IPS-18a (cell line): Measurements from ENCODE around the gene AVEN.

Experiments used
- H3K27ac ChIP-seq: one replicate; pipeline ENCODE4 v1.5.1; 2013; ENCODE audit warnings: low read length
- H3K27me3 ChIP-seq: one replicate; pipeline ENCODE4 v1.6.1; 2013; ENCODE audit warnings: mild to moderate bottlenecking, low read length; ENCODE audit not compliant: control insufficient read depth, insufficient read depth
- H3K36me3 ChIP-seq: one replicate; pipeline ENCODE4 v1.6.1; 2013; ENCODE audit warnings: low read depth, low read length; ENCODE audit not compliant: control insufficient read depth
- H3K4me1 ChIP-seq: one replicate; pipeline ENCODE4 v1.6.1; 2013; ENCODE audit warnings: low read depth, low read length; ENCODE audit not compliant: control insufficient read depth
- H3K4me3 ChIP-seq: one replicate; pipeline ENCODE4 v1.5.1; 2013; ENCODE audit warnings: low read length
- H3K9ac ChIP-seq: one replicate; pipeline ENCODE4 v1.6.1; 2013; ENCODE audit warnings: mild to moderate bottlenecking, low read length, moderate library complexity
- H3K9me3 ChIP-seq: one replicate; pipeline ENCODE4 v1.6.1; 2013; ENCODE audit warnings: low read depth, low read length; ENCODE audit not compliant: control insufficient read depth

Gene AVEN, protein sequence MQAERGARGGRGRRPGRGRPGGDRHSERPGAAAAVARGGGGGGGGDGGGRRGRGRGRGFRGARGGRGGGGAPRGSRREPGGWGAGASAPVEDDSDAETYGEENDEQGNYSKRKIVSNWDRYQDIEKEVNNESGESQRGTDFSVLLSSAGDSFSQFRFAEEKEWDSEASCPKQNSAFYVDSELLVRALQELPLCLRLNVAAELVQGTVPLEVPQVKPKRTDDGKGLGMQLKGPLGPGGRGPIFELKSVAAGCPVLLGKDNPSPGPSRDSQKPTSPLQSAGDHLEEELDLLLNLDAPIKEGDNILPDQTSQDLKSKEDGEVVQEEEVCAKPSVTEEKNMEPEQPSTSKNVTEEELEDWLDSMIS

DNA sequence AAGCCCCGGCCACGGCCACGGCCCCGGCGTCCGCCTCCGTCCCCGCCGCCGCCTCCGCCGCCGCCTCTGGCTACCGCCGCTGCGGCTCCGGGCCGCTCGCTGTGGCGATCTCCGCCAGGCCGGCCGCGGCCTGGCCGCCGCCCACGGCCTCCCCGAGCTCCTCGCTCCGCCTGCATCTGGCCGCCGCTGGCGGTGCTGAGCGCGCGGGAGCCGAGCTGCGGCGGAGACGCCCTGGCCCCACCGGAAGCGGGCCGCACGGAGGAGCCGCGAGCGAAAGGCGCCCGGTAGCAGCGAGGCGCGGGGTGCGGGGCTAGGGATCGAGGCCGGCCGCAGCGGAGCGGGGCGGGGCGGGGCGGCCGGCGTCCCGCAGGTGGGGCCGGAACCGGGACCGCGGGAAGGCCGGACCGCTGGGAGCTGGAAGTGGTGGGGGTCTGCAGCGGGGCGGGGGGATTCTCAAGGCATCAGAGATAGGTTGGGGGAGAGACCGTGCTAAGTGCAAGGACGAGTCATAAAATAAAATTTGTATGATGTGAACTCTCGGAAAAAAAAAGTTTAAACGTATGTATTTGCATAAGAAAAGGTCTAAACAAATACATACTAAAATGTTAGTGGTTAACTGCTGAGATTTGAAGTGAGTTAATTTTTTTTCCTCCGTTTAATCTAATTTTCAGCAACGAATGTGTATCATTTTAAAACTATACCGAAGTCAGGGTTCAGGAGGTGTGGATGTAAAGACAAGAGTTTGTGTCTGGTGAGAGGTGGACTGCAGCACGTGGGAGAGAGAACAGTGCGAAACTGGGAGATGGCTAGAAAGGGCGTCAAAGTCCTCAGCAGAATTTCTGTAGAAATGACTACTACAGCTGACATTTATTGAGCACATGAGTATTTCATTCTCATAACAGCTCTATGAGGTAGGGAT, at the start of gene AVEN:
AVEN (minus strand) TSS at position 334 of the 919 bp plus-strand sequence; CDS start at position 176, 158 bp downstream.
- no peak within 1 kb of the TSS for H3K27ac ChIP-seq
- H3K9me3 ChIP-seq = no peaks in the 10 kb centered on the region
- H3K4me3 ChIP-seq = peak within 1 kb of the TSS; percentile 77
- no peaks in the 10 kb centered on the region for H3K36me3 ChIP-seq
- H3K27me3 ChIP-seq = peaks cover 25% of the 10 kb centered on the region
- peaks cover 8% of the 10 kb centered on the region for H3K4me1 ChIP-seq
- peak within 1 kb of the TSS; percentile 80 for H3K9ac ChIP-seq

DNA sequence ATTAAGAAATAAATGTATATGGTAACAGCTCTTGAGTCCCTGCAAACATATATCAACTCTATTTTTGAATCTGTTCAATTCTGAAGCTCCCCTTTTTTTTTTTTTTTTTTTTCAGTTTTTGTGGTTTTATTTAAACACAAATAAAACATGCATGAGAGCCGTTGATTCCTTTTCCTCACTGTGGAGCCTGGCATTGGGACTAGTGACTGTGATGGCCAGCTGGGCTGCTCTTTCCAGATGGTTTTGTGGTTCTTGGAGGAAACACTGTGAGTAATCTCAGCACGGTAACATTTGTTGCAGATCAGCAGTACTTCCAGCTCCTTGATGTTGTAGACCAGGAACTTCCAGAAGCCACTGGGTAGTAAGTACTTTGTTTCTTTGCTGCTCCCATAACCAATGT, 46.7 kb upstream of the AVEN start:
- Histone ChIP-seq H3K9ac (no peak overlapping the region), H3K9me3 (no peaks in the 10 kb centered on the region), H3K36me3 (peaks cover 19% of the 10 kb centered on the region), H3K27ac (no peak overlapping the region), H3K27me3 (no peaks in the 10 kb centered on the region), H3K4me3 (no peak overlapping the region), H3K4me1 (no peaks in the 10 kb centered on the region)

DNA sequence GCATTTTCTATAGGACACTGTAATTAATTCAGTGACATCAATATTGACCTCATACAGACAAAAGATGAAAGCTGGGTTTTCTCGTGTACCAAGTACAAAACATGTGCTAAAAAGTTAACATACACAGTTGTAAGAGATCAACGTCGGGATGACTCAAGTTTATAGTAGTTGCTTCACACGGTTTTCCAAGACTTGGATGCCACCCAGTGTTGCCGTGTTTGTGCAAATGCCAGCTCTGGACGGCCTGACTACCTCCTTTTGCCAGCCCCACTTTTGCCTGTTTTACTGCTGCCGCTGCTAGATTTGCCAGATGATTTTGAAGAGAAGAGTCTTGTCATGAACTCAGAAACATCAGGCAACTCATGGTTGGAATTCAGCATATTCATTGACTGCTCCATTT, 45.1 kb upstream of the AVEN start:
- Histone ChIP-seq H3K4me3 (no peak overlapping the region), H3K9ac (no peak overlapping the region), H3K27me3 (no peaks in the 10 kb centered on the region), H3K36me3 (peaks cover 12% of the 10 kb centered on the region), H3K9me3 (no peaks in the 10 kb centered on the region), H3K4me1 (no peaks in the 10 kb centered on the region), H3K27ac (no peak overlapping the region)

DNA sequence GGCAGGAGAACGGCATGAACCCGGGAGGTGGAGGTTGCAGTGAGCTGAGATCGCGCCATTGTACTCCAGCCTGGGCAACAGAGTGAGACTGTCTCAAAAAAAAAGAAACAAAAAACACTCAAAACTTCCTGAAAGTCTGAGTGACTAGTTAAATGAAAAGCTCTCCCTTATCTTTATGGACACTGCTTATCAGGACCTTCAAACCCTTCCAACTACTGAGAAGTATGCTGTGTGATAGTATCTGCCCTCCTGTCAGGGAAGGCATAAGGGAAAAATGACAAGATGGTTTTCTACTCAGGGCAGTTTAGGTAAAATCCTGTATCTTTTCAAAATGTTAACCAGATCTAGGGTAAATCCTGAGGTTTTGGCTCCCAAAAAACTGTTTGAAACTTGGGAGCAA, 40.9 kb upstream of the AVEN start:
- Histone ChIP-seq H3K9me3 (no peaks in the 10 kb centered on the region), H3K4me1 (no peaks in the 10 kb centered on the region), H3K9ac (no peak overlapping the region), H3K4me3 (no peak overlapping the region), H3K27me3 (no peaks in the 10 kb centered on the region), H3K27ac (no peak overlapping the region), H3K36me3 (peaks cover 4% of the 10 kb centered on the region)

DNA sequence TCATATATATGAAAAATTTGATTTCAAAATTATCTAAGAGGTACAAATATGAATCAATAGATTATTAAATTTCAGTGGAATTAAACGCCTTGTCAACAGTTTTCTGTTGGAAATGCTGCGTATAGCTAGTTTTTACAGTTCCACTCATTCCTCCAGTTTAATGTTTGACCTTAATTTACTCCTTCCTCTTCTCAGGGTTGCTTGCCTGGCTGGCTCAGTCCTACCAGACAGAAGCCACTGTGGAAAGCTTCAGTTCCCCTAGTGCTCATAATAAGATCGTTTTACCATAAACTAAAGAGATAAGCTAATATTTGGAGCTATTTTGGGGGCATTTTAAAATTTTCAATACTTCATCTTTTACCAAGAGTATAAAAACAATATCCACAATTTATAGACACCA, 39.9 kb upstream of the AVEN start:
- H3K36me3 ChIP-seq = peaks cover 4% of the 10 kb centered on the region

DNA sequence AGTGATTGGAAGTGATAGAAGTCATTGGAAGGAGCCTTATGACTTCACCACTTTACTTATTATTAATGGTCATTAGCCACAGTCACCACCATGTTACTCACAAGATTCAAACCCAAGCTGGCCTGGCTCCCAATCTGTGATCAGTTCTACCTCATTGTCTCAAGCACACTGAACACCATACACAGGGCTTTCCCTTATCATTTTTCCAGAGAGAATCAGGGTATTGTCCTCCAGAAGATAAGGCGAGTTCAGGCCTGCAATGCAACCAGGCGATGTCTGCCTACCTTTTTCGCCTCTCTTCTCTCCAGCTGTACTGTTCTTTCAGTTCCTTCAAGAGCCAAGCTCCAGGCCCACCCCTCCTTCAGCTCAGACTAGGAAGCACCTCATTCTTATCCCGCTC, 37.8 kb upstream of the AVEN start:
- Histone ChIP-seq H3K9me3 (no peaks in the 10 kb centered on the region), H3K9ac (no peak overlapping the region), H3K4me3 (no peak overlapping the region), H3K36me3 (no peaks in the 10 kb centered on the region), H3K27me3 (no peaks in the 10 kb centered on the region), H3K4me1 (no peaks in the 10 kb centered on the region), H3K27ac (no peak overlapping the region)

More for the DNA sequence above, 39.9 kb upstream of the AVEN start:
- Histone ChIP-seq H3K27me3 (no peaks in the 10 kb centered on the region), H3K4me1 (no peaks in the 10 kb centered on the region), H3K27ac (no peak overlapping the region), H3K9ac (no peak overlapping the region), H3K9me3 (no peaks in the 10 kb centered on the region), H3K4me3 (no peak overlapping the region)

DNA sequence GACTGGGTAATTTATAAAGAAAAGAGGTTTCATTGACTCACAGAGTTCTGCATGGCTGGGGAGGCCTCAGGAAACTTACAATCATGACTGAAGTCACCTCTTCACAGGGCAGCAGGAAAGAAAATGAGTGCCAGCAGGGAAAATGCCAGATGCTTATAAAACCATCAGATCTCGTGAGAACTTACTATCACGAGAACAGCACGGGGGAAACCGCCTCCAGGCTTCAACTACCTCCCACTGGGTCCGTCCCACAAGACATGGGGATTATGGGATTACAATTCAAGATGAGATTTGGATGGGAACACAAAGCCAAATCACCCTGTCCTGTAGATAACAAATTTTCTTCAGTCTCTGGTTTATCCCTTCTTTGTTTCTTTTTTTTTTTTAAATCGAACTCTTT, 31.0 kb upstream of the AVEN start:
- Histone ChIP-seq H3K27ac (no peak overlapping the region), H3K4me1 (no peaks in the 10 kb centered on the region), H3K9ac (no peak overlapping the region), H3K9me3 (no peaks in the 10 kb centered on the region), H3K36me3 (no peaks in the 10 kb centered on the region), H3K27me3 (no peaks in the 10 kb centered on the region), H3K4me3 (no peak overlapping the region)

DNA sequence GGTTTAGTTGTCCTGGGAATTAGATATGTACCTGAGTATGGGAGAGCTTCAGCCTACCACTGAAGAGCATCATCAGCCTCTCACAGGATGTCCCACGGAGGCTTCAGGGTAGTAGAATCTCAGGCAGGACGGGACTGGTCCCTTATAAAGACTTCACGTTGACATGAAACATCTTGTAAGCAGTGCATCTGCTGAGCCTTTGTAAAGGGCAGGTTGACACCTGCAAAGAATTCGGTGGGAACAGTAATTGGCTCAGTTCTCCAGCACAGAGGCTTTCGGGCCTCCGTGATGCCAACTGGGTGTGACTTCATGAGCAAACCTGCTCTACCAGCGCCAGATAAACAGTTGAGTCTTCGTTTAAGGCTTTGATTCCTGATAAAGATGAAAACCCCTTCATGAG, 26.9 kb upstream of the AVEN start:
- no peaks in the 10 kb centered on the region for H3K36me3 ChIP-seq
- H3K9ac ChIP-seq = no peak overlapping the region
- no peaks in the 10 kb centered on the region for H3K9me3 ChIP-seq
- H3K27ac ChIP-seq = no peak overlapping the region
- no peaks in the 10 kb centered on the region for H3K27me3 ChIP-seq
- no peaks in the 10 kb centered on the region for H3K4me1 ChIP-seq
- H3K4me3 ChIP-seq = no peak overlapping the region

DNA sequence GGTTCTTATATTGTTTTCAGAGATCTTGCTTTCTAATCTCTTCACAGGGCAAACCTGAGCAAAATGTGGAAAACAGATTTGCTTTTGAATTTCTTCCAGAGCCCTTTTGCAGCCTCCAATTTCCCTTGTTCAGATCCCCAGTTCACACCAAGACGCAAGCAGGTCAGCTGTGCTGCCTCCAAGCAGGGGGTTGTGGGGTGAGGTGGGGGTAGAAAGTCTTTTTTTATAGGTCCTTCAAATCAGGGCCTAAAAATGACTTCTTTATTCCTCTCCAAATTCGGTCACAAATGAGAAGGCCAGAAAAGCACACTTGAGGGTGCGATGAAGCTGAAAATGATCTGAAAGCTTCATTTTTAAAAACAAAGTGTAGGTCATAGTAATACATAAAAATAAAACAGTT, 26.3 kb upstream of the AVEN start:
- no peak overlapping the region for H3K27ac ChIP-seq
- H3K4me3 ChIP-seq = no peak overlapping the region
- no peaks in the 10 kb centered on the region for H3K36me3 ChIP-seq
- H3K27me3 ChIP-seq = no peaks in the 10 kb centered on the region
- H3K9ac ChIP-seq = no peak overlapping the region
- H3K4me1 ChIP-seq = no peaks in the 10 kb centered on the region
- H3K9me3 ChIP-seq = no peaks in the 10 kb centered on the region

DNA sequence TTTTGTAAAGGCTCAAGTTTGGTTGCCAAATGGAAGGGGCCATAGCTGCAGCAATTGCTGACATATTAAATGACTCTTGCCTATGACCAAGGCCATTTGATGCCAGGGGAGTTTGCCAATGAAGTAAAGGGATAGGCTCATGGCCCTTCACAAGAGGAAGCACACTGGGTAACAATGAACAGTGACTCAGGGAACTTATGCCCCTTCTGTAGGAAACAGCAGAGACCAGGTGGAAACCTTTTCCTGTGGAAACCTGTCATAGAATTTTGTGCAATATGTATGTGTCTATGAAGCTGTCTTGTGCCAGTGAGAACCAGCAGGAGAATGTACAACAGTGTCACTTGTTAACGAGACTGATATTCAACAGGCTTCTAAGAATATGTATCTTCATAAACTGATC, 25.4 kb upstream of the AVEN start:
- Histone ChIP-seq H3K36me3 (no peaks in the 10 kb centered on the region), H3K27ac (no peak overlapping the region), H3K9me3 (no peaks in the 10 kb centered on the region)

DNA sequence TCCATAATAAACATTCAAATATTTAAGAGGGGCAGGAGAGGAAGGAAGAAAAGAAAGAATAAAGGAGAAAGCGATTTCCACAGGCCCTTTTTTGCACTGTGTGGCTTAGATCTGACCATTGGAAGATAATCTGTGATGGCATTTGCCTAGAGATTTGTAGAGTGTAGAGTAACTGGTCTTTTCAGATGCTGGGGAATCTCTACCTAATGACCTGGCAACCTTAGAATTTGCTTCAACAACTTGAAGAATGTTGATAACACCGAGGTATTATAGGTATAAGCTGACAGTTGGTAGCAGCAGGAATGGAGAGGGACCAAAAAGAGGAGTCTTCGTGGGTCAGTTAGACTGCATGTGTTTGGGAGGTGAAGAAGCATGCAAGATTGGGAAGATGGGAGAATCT, 20.9 kb upstream of the AVEN start:
- Histone ChIP-seq H3K4me3 (no peak overlapping the region), H3K27me3 (no peaks in the 10 kb centered on the region), H3K27ac (no peak overlapping the region), H3K4me1 (no peaks in the 10 kb centered on the region), H3K36me3 (no peaks in the 10 kb centered on the region), H3K9me3 (no peaks in the 10 kb centered on the region), H3K9ac (no peak overlapping the region)

More for the DNA sequence above, 25.4 kb upstream of the AVEN start:
- Histone ChIP-seq H3K4me1 (no peaks in the 10 kb centered on the region), H3K9ac (no peak overlapping the region), H3K27me3 (no peaks in the 10 kb centered on the region), H3K4me3 (no peak overlapping the region)
